Adrenal gland (tissue), 12 donors: ENCODE measurements around the gene CFAP92. TPM values are rescaled to one million over a fixed set of nuclear protein-coding genes. Genes with fewer than 3 reads are reported as not detected.
"Not testable (repeated sequence)": the region's sequence is repeated elsewhere in the genome, so short reads cannot be mapped to it uniquely, and the experiment has no call there.

Experiments used
- DNase-seq, 7 donors: peaks; one replicate each; pipeline ENCODE4 v3.0.0-alpha.2; 2019 to 2020
- H3K27ac ChIP-seq, 5 donors: fragments of 200-600 bp; sonication (generic) in 4 of 5; 1 replicate in 3 of 5; 2 replicates in 2 of 5; pipeline versions ENCODE4 v1.5.1 to v1.8.0; 2016 to 2020; ENCODE audit warnings: mild to moderate bottlenecking in 1 of 5
- H3K27me3 ChIP-seq: fragments of 200-600 bp; 2 replicates; pipeline ENCODE4 v1.8.0; 2021
- H3K36me3 ChIP-seq, 2 donors: fragments of 200-600 bp; replicated peaks in 1 of 2; 1 replicate in 1 of 2; 2 replicates in 1 of 2; pipeline versions ENCODE4 v1.5.1 to v1.8.0; 2018 to 2022
- H3K4me1 ChIP-seq, 2 donors: fragments of 200-600 bp; replicated peaks in 1 of 2; 1 replicate in 1 of 2; 2 replicates in 1 of 2; pipeline versions ENCODE4 v1.5.1 to v1.8.0; 2018 to 2021
- H3K4me3 ChIP-seq, 4 donors: fragments of 200-600 bp; sonication (generic) in 3 of 4; one replicate each; pipeline ENCODE4 v1.5.1; 2016 to 2018
- H3K9me3 ChIP-seq, 3 donors: fragments of 200-600 bp; sonication (generic) in 1 of 3; replicated peaks in 1 of 3; 1 replicate in 2 of 3; 2 replicates in 1 of 3; pipeline versions ENCODE4 v1.5.1 to v1.8.0; 2016 to 2021
- CTCF ChIP-seq, 6 experiments: fragments of 450-650 bp in 4 of 6; fragments of 200-600 bp in 2 of 6; sonication (generic) in 1 of 6; IDR thresholded peaks; 1 replicate in 5 of 6; 2 replicates in 1 of 6; pipeline versions ENCODE4 v1.5.1 to v1.8.0; 2016 to 2021; ENCODE audit warnings: antibody characterized with exemption in 6 of 6, mild to moderate bottlenecking in 2 of 6, moderate library complexity in 1 of 6
- POLR2A ChIP-seq, 2 donors: fragments of 450-650 bp; IDR thresholded peaks; one replicate each; pipeline ENCODE4 v1.6.1; 2017; ENCODE audit warnings: antibody characterized with exemption in 2 of 2, mild to moderate bottlenecking in 2 of 2, moderate library complexity in 1 of 2
- WGBS, 4 donors: extraction: QIAGEN DNeasy Blood & Tissue Kit in 2 of 4; methylation state at CpG; one replicate each; pipeline versions ENCODE4 v1.1.5 to v1.1.7; 2013 to 2017; 5-methylcytosine and 5-hydroxymethylcytosine counted together
- intact Hi-C, 2 donors: fragments of 100-400 bp; cut with DNase I; formaldehyde crosslinking; loops; one replicate each; pipeline versions ENCODE4 v1.14.1 to v1.15.0; 2022 to 2023
- polyA plus RNA-seq, 3 donors: library from polyadenylated mRNA; stranded (reverse); fragments of 200-250 nt in 2 of 3; fragments of 350-450 nt in 1 of 3; fragmentation: Illumina TruSeq in 1 of 3; extraction: RNeasy Lipid Tissue Mini Kit (QIAGEN cat#74804) in 1 of 3; gene quantifications; one replicate each; pipeline ENCODE4 v1.2.3, GENCODE V29; 2013 to 2014
- total RNA-seq, 9 donors: library from RNA; depleted of rRNA in 4 of 9; stranded (reverse); fragments of >200 nt in 4 of 9; fragments of 120-200 nt in 1 of 9; fragmentation: NEBNext Ultra II Directional in 1 of 9; extraction: Animal tissue kit (Norgen Biotek cat#: 25700) in 1 of 9; gene quantifications; one replicate each; pipeline versions ENCODE4 v1.1.0 to v1.2.4, GENCODE V29; 2013 to 2023
- donor health status: healthy with polysubstance abuse.
- donor health status: Bipolar disorder and iron deficiency.
- donor health status: DM: yes; HTN: yes; CAD: no.
- donor health status: DM: no; HTN: no; CAD: no.
- donor health status: DM: no; HTN: no; CAD: no.
- donor health status: DM: yes; HTN: yes; CAD: no.

The CFAP92 gene
- total and polyA plus RNA-seq, 12 donors = 0.14 to 1.9 (median 0.48) TPM; not detected in 1

- intact Hi-C loops = no loop called here
- TF ChIP-seq POLR2A (IDR thresholded peaks at IDR 0.05) = no peak
- TF ChIP-seq CTCF (IDR thresholded peaks at IDR 0.05) = no peak
- Histone ChIP-seq H3K27ac (no peak overlapping the region), H3K9me3 (no peaks in the 10 kb centered on the region), H3K4me3 (no peak overlapping the region), H3K4me1 (no peaks in the 10 kb centered on the region), H3K36me3 (no peaks in the 10 kb centered on the region), H3K27me3 (no peaks in the 10 kb centered on the region)
- WGBS, 4 donors = 81 to 95% (median 89%) methylated on average over 4 of the region's 4 CpGs
- DNase-seq = no peak
These were observed 121.6 kb downstream of the CFAP92 start for GRCh38 chr3:128872282-128872681.

GRCh38 chr3:128870347-128870746, 123.5 kb downstream of the CFAP92 start:
- 87 to 98% (median 94%) methylated on average over 3 to 4 of the region's 4 CpGs for WGBS, 4 donors
- no peaks in the 10 kb centered on the region for H3K9me3 ChIP-seq
- H3K36me3 ChIP-seq = no peaks in the 10 kb centered on the region
- H3K27me3 ChIP-seq = no peaks in the 10 kb centered on the region
- H3K4me3 ChIP-seq = no peak overlapping the region
- no peaks in the 10 kb centered on the region for H3K4me1 ChIP-seq
- intact Hi-C loops = no loop called here
- no peak for DNase-seq
- TF ChIP-seq POLR2A (IDR thresholded peaks at IDR 0.05) (no peak), CTCF (IDR thresholded peaks at IDR 0.05) (no peak)
- no peak overlapping the region for H3K27ac ChIP-seq

- intact Hi-C loops = no loop called here
- 62 to 80% (median 72%) methylated on average over 4 of the region's 4 CpGs for WGBS, 4 donors
- H3K36me3 ChIP-seq = no peaks in the 10 kb centered on the region
These were observed 126.4 kb downstream of the CFAP92 start for GRCh38 chr3:128867200-128868125.

GRCh38 chr3:128864849-128865804, 128.7 kb downstream of the CFAP92 start:
- intact Hi-C loops, H3K27me3 ChIP-seq, H3K9me3 ChIP-seq, H3K36me3 ChIP-seq, H3K4me3 ChIP-seq, H3K27ac ChIP-seq, H3K4me1 ChIP-seq: not testable (repeated sequence)
- DNase-seq = peak in 1 of 7 donors; percentile 80
- 62 to 71% (median 65%) methylated on average over 17 to 21 of the region's 25 CpGs for WGBS, 4 donors

More at GRCh38 chr3:128867200-128868125, 126.4 kb downstream of the CFAP92 start:
- Histone ChIP-seq H3K4me3 (no peak overlapping the region), H3K27me3 (no peaks in the 10 kb centered on the region), H3K27ac (no peak overlapping the region), H3K9me3 (no peaks in the 10 kb centered on the region), H3K4me1 (no peaks in the 10 kb centered on the region)
- TF ChIP-seq POLR2A (IDR thresholded peaks at IDR 0.05) = no peak
- TF ChIP-seq CTCF (IDR thresholded peaks at IDR 0.05) = no peak
- no peak for DNase-seq
